Testis (tissue), 3 donors: ENCODE results near the gene LHX4. TPM values are rescaled to one million over a fixed set of nuclear protein-coding genes. Genes with fewer than 3 reads are reported as not detected.

Experiments
- DNase-seq: peaks from one replicate; pipeline ENCODE4 v3.0.0-alpha.2; 2019
- H3K27ac ChIP-seq, 2 donors: fragments of 200-600 bp; sonication (generic); one replicate each; pipeline ENCODE4 v1.5.1; 2019
- H3K27me3 ChIP-seq: fragments of 200-600 bp; sonication (generic); one replicate; pipeline ENCODE4 v1.5.1; 2019
- H3K36me3 ChIP-seq: fragments of 200-600 bp; sonication (generic); one replicate; pipeline ENCODE4 v1.5.1; 2017; ENCODE audit warnings: low read depth; ENCODE audit errors: missing control alignments
- H3K4me1 ChIP-seq: fragments of 200-600 bp; sonication (generic); one replicate; pipeline ENCODE4 v1.5.1; 2019
- H3K4me3 ChIP-seq, 2 donors: fragments of 200-600 bp; sonication (generic); one replicate each; pipeline ENCODE4 v1.5.1; 2017 to 2019
- H3K9me3 ChIP-seq: fragments of 200-600 bp; sonication (generic); one replicate; pipeline ENCODE4 v1.5.1; 2017
- CTCF ChIP-seq, 3 experiments: fragments of 450-650 bp in 2 of 3; fragments of 200-600 bp in 1 of 3; sonication (generic) in 1 of 3; IDR thresholded peaks; one replicate each; pipeline ENCODE4 v1.5.1; 2016 to 2019; ENCODE audit warnings: antibody characterized with exemption in 3 of 3, mild to moderate bottlenecking in 2 of 3, moderate library complexity in 1 of 3
- POLR2A ChIP-seq: fragments of 450-650 bp; IDR thresholded peaks from one replicate; pipeline ENCODE4 v1.6.1; 2017; ENCODE audit warnings: antibody characterized with exemption, mild to moderate bottlenecking, moderate library complexity
- WGBS, 2 donors: methylation state at CpG; one replicate each; pipeline ENCODE4 v1.1.5; 2018; 5-methylcytosine and 5-hydroxymethylcytosine counted together
- intact Hi-C: fragments of 100-400 bp; cut with DNase I; formaldehyde crosslinking; loops from one replicate; pipeline ENCODE4 v1.15.1; 2023; ENCODE audit warnings: low total_unique reads
- polyA plus RNA-seq: library from polyadenylated mRNA; stranded (reverse); fragments of 350-450 nt; fragmentation: Illumina TruSeq; extraction: RNeasy Lipid Tissue Mini Kit (QIAGEN cat#74804); gene quantifications from one replicate; pipeline ENCODE4 v1.2.3, GENCODE V29; 2014; ENCODE audit warnings: low read depth, low replicate concordance; ENCODE audit not compliant: insufficient read depth
- total RNA-seq, 2 donors: library from RNA; depleted of rRNA; stranded (reverse); fragments of >200 nt; gene quantifications; one replicate each; pipeline ENCODE4 v1.2.3, GENCODE V29; 2016

Gene LHX4
- total and polyA plus RNA-seq, 3 donors from 2014 or later: 0.63 to 5.2 (median 1.3) TPM

GRCh38 chr1:180275726-180276125 lies 45.7 kb downstream of the LHX4 start:
- no peak for DNase-seq
- intact Hi-C loops: no loop called here
- 86 to 92% methylated on average over 4 to 5 of the region's 5 CpGs for WGBS, 2 donors
- Histone ChIP-seq H3K4me1 (no peaks in the 10 kb centered on the region), H3K4me3 (no peak overlapping the region), H3K27me3 (no peaks in the 10 kb centered on the region), H3K9me3 (no peaks in the 10 kb centered on the region), H3K27ac (no peak overlapping the region), H3K36me3 (no peaks in the 10 kb centered on the region)
- TF ChIP-seq CTCF (IDR thresholded peaks at IDR 0.05) (no peak), POLR2A (no peak)

GRCh38 chr1:180277476-180278193 lies 47.6 kb downstream of the LHX4 start:
- TF ChIP-seq POLR2A (no peak), CTCF (IDR thresholded peaks at IDR 0.05) (no peak)
- no peak for DNase-seq
- no peaks in the 10 kb centered on the region for H3K9me3 ChIP-seq
- 91 to 92% methylated on average over 5 of the region's 5 CpGs for WGBS, 2 donors
- H3K36me3 ChIP-seq: no peaks in the 10 kb centered on the region
- no peaks in the 10 kb centered on the region for H3K27me3 ChIP-seq
- no peak overlapping the region for H3K4me3 ChIP-seq
- no peaks in the 10 kb centered on the region for H3K4me1 ChIP-seq
- H3K27ac ChIP-seq: no peak overlapping the region
- intact Hi-C loops: no loop called here

GRCh38 chr1:180278194-180278515 lies 48.1 kb downstream of the LHX4 start:
- H3K4me1 ChIP-seq: no peaks in the 10 kb centered on the region
- no peak for DNase-seq

GRCh38 chr1:180278596-180279395 lies 48.7 kb downstream of the LHX4 start:
- intact Hi-C loops: no loop called here
- no peaks in the 10 kb centered on the region for H3K4me1 ChIP-seq
- no peaks in the 10 kb centered on the region for H3K9me3 ChIP-seq
- H3K27ac ChIP-seq: no peak overlapping the region
- TF ChIP-seq CTCF (IDR thresholded peaks at IDR 0.05): no peak
- H3K4me3 ChIP-seq: no peak overlapping the region
- 89 to 94% methylated on average over 9 of the region's 9 CpGs for WGBS, 2 donors
- H3K27me3 ChIP-seq: no peaks in the 10 kb centered on the region
- no peak for DNase-seq
- no peaks in the 10 kb centered on the region for H3K36me3 ChIP-seq

More at GRCh38 chr1:180278194-180278515, 48.1 kb downstream of the LHX4 start:
- Histone ChIP-seq H3K36me3 (no peaks in the 10 kb centered on the region), H3K9me3 (no peaks in the 10 kb centered on the region), H3K27me3 (no peaks in the 10 kb centered on the region), H3K27ac (no peak overlapping the region), H3K4me3 (no peak overlapping the region)
- TF ChIP-seq CTCF (IDR thresholded peaks at IDR 0.05): no peak
- TF ChIP-seq POLR2A: no peak
- WGBS, 2 donors: 91 to 92% methylated on average over 2 of the region's 2 CpGs
- intact Hi-C loops: no loop called here
